ENCODE data around the gene PSMD12.
"Not testable (repeated sequence)": the region's sequence is repeated elsewhere in the genome, so short reads cannot be mapped to it uniquely, and the experiment has no call there.

Gene PSMD12

GRCh38 chr17:67353929-67354574, 12.3 kb downstream of the PSMD12 start:
- no peak for DNase-seq (ENCODE audit: low read depth)

DNA sequence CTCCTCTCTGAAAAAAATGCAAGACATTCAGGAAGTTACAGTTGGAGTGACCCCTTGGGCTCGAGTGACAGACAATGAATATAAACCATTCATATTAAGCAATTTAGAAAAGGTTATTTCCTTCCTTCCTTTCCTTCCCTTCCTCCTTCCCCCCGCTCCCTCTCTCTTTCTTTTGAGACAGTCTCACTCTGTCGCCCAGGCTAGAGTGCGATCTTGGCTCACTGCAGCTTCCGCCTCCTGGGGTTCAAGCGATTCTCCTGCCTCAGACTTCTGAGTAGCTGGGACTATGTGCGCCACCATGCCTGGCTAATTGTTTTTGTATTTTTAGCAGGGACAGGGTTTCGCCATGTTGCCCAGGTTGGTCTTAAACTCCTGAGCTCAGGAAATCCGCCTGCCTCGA, 13.2 kb downstream of the PSMD12 start:
- no peak for DNase-seq (ENCODE audit: low read depth)

DNA sequence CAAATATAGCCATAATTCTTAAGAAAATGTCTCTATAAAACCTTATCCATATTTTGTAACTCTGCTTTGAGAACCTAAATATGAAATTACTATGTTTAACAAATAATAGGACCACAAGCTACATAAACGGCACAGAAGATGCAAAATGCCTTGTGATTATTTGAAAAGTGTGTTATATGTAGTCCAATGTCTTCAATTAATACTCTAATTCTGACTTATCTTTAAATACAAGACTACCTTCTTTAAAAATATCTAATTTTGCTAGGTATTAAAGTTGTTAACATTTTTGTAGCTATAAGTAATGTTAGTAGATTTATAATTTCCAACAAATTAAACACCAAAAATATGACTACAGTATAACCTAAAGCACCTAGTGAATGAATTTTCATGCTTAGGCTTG, 17.0 kb downstream of the PSMD12 start:
- no peak for DNase-seq (ENCODE audit: low read depth)

GRCh38 chr17:67347826-67348225, 18.6 kb downstream of the PSMD12 start:
- no peak for DNase-seq (ENCODE audit: low read depth)

- no peak for DNase-seq (ENCODE audit: low read depth)
These were observed 23.1 kb downstream of the PSMD12 start for GRCh38 chr17:67343237-67343636.

- DNase-seq (ENCODE audit: low read depth), result not testable (repeated sequence)
These were observed 28.0 kb downstream of the PSMD12 start for GRCh38 chr17:67338353-67338752.

DNA sequence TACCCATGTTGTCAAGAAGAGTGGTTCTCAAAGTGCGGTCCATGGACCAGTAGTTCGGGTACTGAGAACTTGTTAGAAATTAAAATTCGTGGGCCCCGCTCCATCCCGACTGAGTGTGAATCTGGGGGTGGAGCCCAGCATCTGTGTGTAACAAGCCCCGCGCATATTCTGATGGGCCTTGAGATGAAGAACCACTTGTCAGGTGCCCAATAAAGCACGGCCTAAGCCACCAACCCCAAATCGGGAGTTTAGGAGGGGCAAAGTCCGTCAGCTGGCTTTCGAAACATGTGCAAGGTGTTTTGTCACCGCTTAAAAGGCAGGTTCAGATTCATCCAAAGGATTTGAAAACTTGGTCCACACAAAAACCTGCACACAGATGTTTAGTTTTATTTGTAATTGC, 29.5 kb downstream of the PSMD12 start:
- DNase-seq (ENCODE audit: low read depth), result no peak

GRCh38 chr17:67335245-67335835, 31.0 kb downstream of the PSMD12 start:
- DNase-seq (ENCODE audit: low read depth), result no peak

GRCh38 chr17:67332162-67332508, 34.2 kb downstream of the PSMD12 start:
- not testable (repeated sequence) for DNase-seq (ENCODE audit: low read depth)

- DNase-seq (ENCODE audit: low read depth), result not testable (repeated sequence)
These were observed 34.8 kb downstream of the PSMD12 start for GRCh38 chr17:67331381-67332161.

DNA sequence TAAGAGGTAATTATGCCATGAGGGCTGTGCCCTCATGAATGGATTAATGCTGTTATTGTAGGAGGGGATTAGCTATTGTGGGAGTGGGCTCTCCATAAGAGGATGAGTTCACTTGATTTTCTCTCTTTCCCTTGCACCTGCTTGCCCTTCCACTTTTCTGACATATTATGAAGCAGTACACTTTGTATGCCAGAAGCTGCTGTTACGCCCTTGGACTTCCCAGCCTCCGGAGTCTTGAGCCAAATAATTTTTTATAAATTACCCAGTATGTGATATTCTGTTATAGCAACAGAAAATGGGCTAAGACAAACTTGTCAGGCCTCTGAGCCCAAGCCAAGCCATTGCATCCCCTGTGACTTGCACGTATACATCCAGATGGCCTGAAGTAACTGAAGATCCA, 38.4 kb downstream of the PSMD12 start:
- no peak for DNase-seq (ENCODE audit: low read depth)

- DNase-seq (ENCODE audit: low read depth), result not testable (repeated sequence)
These were observed 39.2 kb downstream of the PSMD12 start for GRCh38 chr17:67326959-67327745.

DNA sequence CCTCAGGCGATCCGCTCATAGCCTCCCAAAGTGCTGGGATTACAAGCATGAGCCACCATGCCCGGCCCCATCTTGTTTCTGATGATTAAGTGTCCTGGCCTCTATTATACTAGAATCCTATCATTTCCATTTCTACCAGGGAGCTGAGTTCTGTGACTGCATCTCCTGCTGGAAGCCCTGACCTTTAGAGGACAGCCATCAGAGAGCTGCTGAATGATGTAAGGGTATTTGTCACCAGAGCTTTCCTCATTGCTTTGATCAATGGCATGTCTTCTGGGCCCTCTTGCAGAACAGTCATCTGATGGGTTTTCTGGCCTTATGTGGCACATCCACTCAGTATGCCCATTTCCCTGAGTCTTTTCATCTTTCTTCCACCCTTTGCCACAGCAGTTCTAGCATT, 39.9 kb downstream of the PSMD12 start:
- no peak for DNase-seq (ENCODE audit: low read depth)

DNA sequence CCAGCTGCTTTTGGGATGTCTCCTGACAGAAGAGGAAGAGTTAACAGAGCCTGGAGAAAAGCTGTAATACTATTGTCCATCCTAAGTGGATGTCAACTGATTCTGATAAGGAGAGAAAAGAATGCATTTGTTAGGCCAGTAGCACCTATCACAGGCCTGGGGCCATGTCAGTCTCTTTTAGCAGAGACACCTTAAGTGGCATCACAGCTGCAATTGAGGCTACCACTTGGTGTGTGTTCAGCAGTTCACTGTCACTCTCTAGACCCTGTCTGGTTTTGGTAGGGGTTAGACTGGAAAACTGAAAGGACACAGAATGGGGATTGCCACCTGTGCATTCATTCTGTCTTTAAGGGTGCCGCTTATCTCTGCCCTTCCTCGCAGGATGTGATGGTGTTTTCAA, 42.0 kb downstream of the PSMD12 start:
- no peak for DNase-seq (ENCODE audit: low read depth)

DNA sequence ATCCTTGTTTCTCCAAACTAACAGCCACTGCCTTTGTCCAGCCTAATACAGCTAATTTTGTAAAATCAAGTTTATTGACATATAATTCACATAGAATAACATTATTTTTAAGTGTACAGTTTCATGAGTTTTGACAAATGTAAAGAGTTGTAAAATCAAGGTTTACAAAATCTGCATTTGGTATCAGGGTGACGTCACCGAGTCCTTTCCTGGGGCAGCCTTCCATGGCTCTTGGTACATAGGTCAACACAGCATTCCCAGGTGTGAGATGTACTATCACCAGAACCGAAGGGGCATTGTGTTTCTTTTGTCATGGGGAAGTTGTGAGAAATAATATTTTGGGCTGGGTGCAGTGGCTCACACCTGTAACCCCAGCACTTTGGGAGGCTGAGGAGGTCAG, 42.9 kb downstream of the PSMD12 start:
- DNase-seq (ENCODE audit: low read depth), result no peak

- no peak for DNase-seq (ENCODE audit: low read depth)
These were observed 44.2 kb downstream of the PSMD12 start for GRCh38 chr17:67322042-67322787.

DNA sequence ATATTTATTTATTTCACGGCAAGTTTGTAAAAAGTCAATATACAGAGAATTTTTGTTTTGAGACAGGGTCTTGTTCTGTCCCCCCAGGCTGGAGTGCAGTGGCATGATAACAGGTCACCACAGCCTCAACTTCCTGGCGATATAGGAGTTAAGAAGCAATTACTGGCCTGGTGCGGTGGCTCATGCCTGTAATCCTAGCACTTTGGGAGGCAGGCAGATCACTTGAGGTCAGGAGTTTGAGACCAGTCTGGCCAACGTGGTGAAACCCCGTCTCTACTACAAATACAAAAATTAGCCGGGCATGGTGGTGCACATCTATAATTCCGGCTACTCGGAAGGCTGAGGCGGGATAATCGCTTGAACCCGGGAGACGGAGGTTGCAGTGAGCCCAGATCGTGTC, 44.9 kb downstream of the PSMD12 start:
- not testable (repeated sequence) for DNase-seq (ENCODE audit: low read depth)

GRCh38 chr17:67316781-67317180, 49.6 kb downstream of the PSMD12 start:
- no peak for DNase-seq (ENCODE audit: low read depth)

GRCh38 chr17:67315865-67316264, 50.5 kb downstream of the PSMD12 start:
- DNase-seq (ENCODE audit: low read depth), result no peak

DNA sequence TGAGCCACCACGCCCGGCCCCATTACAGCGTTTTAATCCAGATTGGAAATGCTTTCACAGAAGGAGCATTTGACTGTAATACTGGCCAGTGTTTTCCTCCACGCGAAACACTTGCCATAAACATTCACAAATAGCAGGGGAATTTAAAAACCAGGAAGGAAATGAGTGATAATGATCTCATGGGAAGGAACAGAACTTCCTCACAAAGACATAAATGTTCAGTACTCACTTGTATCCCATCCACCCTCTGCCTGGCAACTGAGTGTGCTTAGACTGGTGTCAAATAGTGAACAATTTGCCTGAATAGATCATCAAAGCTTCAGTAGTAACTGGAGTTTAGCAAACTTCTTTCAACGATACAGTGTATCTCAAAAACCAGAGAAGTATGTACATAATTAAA, 54.1 kb downstream of the PSMD12 start:
- DNase-seq (ENCODE audit: low read depth), result no peak

DNA sequence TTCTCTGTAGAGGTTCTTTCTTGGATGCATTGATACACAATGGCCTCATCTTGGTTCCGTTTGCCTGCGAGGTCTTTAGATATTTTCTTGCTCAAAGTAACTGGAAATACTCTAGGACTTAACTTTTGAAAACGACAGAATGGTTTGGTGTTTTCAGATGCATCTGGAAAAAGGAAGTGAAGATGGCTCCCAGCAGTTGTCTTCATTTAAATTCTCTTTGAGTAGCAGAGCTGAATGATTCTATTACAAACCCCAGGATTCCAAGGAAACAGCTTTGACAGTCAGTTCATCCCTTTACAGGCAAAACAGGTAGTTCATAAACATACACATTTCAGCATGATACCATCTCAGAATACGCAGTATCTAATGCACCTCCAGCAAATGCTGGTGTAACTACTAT, 54.8 kb downstream of the PSMD12 start:
- DNase-seq (ENCODE audit: low read depth), result no peak

- DNase-seq (ENCODE audit: low read depth), result no peak
These were observed 56.0 kb downstream of the PSMD12 start for GRCh38 chr17:67310406-67310805.

All from stimulated activated CD8-positive, alpha-beta memory T cell treated with anti-CD3 and anti-CD28 coated beads, Interleukin-4, amount 100 ng/mL, for 24 hours (primary cell).